HepG2 (cell line): ENCODE data around the gene UBAP2. TPM values are rescaled to one million over a fixed set of nuclear protein-coding genes. Genes with fewer than 3 reads are reported as not detected.

ENCODE experiments used
- ATAC-seq: fragments of 200-7000 bp; cut with Tn5 transposase; 3 replicates; pipeline ENCODE4 v1.9.1; 2020; ENCODE audit warnings: mild to moderate bottlenecking, moderate library complexity
- BruUV-seq: library from RNA; stranded (reverse); fragments of 400-500 nt; replicated peaks from 2 replicates; lab custom pipeline; 2021; lab: Mats Ljungman, UMichigan
- CTCF ChIA-PET: fragments of 300-600 bp; formaldehyde crosslinking; extraction: SDS; loops from one replicate; lab custom pipeline; 2021; ENCODE audit warnings: low total read pairs, inconsistent platforms, low intra/inter-chr PET ratio; lab: Yijun Ruan, JAX
- POLR2A ChIA-PET: fragments of 350-600 bp; sonication (Branson Sonifier 250); formaldehyde crosslinking; loops from one replicate; lab custom pipeline; 2020; ENCODE audit warnings: antibody characterized with exemption, inconsistent platforms; lab: Yijun Ruan, JAX
- DNase-seq: peaks from one replicate; pipeline ENCODE4 v3.0.0-alpha.2; 2015; ENCODE audit warnings: low spot score
- FAIRE-seq: peaks from 3 replicates; lab custom pipeline; 2011; peaks lifted over from hg19 to GRCh38; lab: Jason Lieb, UNC
- H2AFZ ChIP-seq: one replicate; pipeline ENCODE4 v1.6.1; 2011; ENCODE audit warnings: low read length, inconsistent platforms
- H3K27ac ChIP-seq: fragments of 300-600 bp; 3 replicates; pipeline ENCODE4 v1.8.0; 2011; ENCODE audit warnings: mixed run types, mild to moderate bottlenecking, mixed read lengths, low read length, inconsistent platforms; ENCODE audit not compliant: insufficient read depth; ENCODE audit errors: extremely low read length
- H3K27me3 ChIP-seq, 2 experiments: fragments of 200-600 bp in 1 of 2; 2 replicates in 1 of 2; 3 replicates in 1 of 2; pipeline versions ENCODE4 v1.6.0 to v1.8.0; 2011; ENCODE audit warnings: low read length in 2 of 2, mild to moderate bottlenecking in 2 of 2, moderate library complexity in 2 of 2, inconsistent platforms in 1 of 2; ENCODE audit not compliant: insufficient read depth in 2 of 2, control insufficient read depth in 1 of 2
- H3K36me3 ChIP-seq, 2 experiments: fragments of 200-600 bp in 1 of 2; replicated peaks in 1 of 2; 2 replicates in 1 of 2; 3 replicates in 1 of 2; pipeline versions ENCODE4 v1.5.1 to v1.8.0; 2011; ENCODE audit warnings: low read length in 2 of 2, inconsistent platforms in 1 of 2; ENCODE audit not compliant: insufficient read depth in 2 of 2, control insufficient read depth in 1 of 2
- H3K4me1 ChIP-seq: 2 replicates; pipeline ENCODE4 v1.5.1; 2012; ENCODE audit warnings: low read length, inconsistent platforms; ENCODE audit not compliant: insufficient read depth
- H3K4me2 ChIP-seq: 2 replicates; pipeline ENCODE4 v1.6.0; 2011; ENCODE audit warnings: low read depth, low read length, inconsistent platforms
- H3K4me3 ChIP-seq, 3 experiments: fragments of 200-600 bp in 1 of 3; sonication (generic), shearing (Covaris generic) in 1 of 3; replicated peaks in 1 of 3; 2 replicates each; pipeline ENCODE4 v1.5.1; 2011 to 2016; ENCODE audit warnings: low read length in 3 of 3, inconsistent platforms in 2 of 3, low read depth in 2 of 3, mild to moderate bottlenecking in 2 of 3, control low read depth in 1 of 3, mixed read lengths in 1 of 3; ENCODE audit not compliant: insufficient read depth in 1 of 3
- H3K79me2 ChIP-seq: one replicate; pipeline ENCODE4 v1.6.1; 2011; ENCODE audit warnings: low read length, inconsistent platforms; ENCODE audit not compliant: insufficient read depth
- H3K9ac ChIP-seq: 2 replicates; pipeline ENCODE4 v1.6.0; 2011; ENCODE audit warnings: mild to moderate bottlenecking, low read depth, low read length, inconsistent platforms; ENCODE audit not compliant: insufficient read depth
- H3K9me3 ChIP-seq: 2 replicates; pipeline ENCODE4 v1.5.1; 2012; ENCODE audit warnings: mild to moderate bottlenecking, low read length
- H4K20me1 ChIP-seq: 2 replicates; pipeline ENCODE4 v1.6.0; 2011; ENCODE audit warnings: inconsistent platforms, mild to moderate bottlenecking, low read length, moderate library complexity; ENCODE audit not compliant: insufficient read depth
- KDM1A ChIP-seq: IDR thresholded peaks from 2 replicates; pipeline ENCODE4 v1.6.1; 2016; ENCODE audit warnings: missing compliant biosample characterization
- KDM3A ChIP-seq: IDR thresholded peaks from 2 replicates; pipeline ENCODE4 v1.6.1; 2018; ENCODE audit warnings: low read depth, missing compliant biosample characterization
- KLF11 ChIP-seq: IDR thresholded peaks from 2 replicates; pipeline ENCODE4 v1.6.1; 2016; ENCODE audit warnings: missing compliant biosample characterization
- LRRFIP1 ChIP-seq: sonication (generic); formaldehyde crosslinking; conservative IDR thresholded peaks from 2 replicates; pipeline ENCODE4 v1.4.0; 2020; ENCODE audit warnings: missing genetic modification reagents
- MYNN ChIP-seq: sonication (generic); formaldehyde crosslinking; IDR thresholded peaks from 2 replicates; pipeline ENCODE4 v1.4.0; 2020; ENCODE audit warnings: mild to moderate bottlenecking, low read depth, missing genetic modification reagents
- NFE2L1 ChIP-seq: sonication (generic); formaldehyde crosslinking; IDR thresholded peaks from 2 replicates; pipeline ENCODE4 v1.4.0; 2020; ENCODE audit warnings: missing genetic modification reagents, mild to moderate bottlenecking, borderline replicate concordance
- POGK ChIP-seq: sonication (generic); formaldehyde crosslinking; conservative IDR thresholded peaks from 2 replicates; pipeline ENCODE4 v1.8.0; 2022; ENCODE audit warnings: mild to moderate bottlenecking, moderate library complexity, missing genetic modification reagents
- ZNF275 ChIP-seq: sonication (generic); formaldehyde crosslinking; IDR thresholded peaks from 2 replicates; pipeline ENCODE4 v1.8.0; 2022; ENCODE audit warnings: missing genetic modification reagents, mild to moderate bottlenecking, inconsistent platforms, borderline replicate concordance
- ZNF34 ChIP-seq: sonication (generic); formaldehyde crosslinking; IDR thresholded peaks from 2 replicates; pipeline ENCODE4 v1.4.0; 2020; ENCODE audit warnings: mild to moderate bottlenecking, missing genetic modification reagents, borderline replicate concordance
- ZNF546 ChIP-seq: sonication (generic); formaldehyde crosslinking; conservative IDR thresholded peaks from 2 replicates; pipeline ENCODE4 v1.8.1; 2023; ENCODE audit warnings: mild to moderate bottlenecking, missing genetic modification reagents
- WGBS: methylation state at CpG from one replicate; pipeline ENCODE4 v1.1.6; 2017; ENCODE audit warnings: low lambda C conversion rate; 5-methylcytosine and 5-hydroxymethylcytosine counted together
- in situ Hi-C: cut with HindIII; loops from 2 replicates; pipeline ENCODE4 v1.10.0; 2017; ENCODE audit warnings: low pct_unique_long_range_greater_than_20kb; ENCODE audit not compliant: extremely low pct_ligation_motif_present
- intact Hi-C: fragments of 100-400 bp; cut with micrococcal nuclease; formaldehyde crosslinking; loops from one replicate; pipeline ENCODE4 v1.10.0; 2022; ENCODE audit not compliant: unreplicated experiment
- polyA plus RNA-seq, 8 experiments: library from polyadenylated mRNA; depleted of rRNA in 3 of 8; stranded (reverse) in 7 of 8; unstranded in 1 of 8; fragments of >200 nt; fragmentation: Illumina TruSeq in 4 of 8; extraction: Trizol in 4 of 8; gene quantifications; 2 replicates each; pipeline versions ENCODE4 v1.2.1 to v1.2.3, GENCODE V29; 2011 to 2016; ENCODE audit warnings: low read depth in 4 of 8, missing spikeins in 1 of 8, mixed read lengths in 1 of 8; ENCODE audit not compliant: insufficient read depth in 1 of 8
- total RNA-seq, 5 experiments: library from RNA; depleted of rRNA; stranded (reverse); fragments of >200 nt; fragmentation: Illumina TruSeq; extraction: Trizol; gene quantifications; 2 replicates each; pipeline ENCODE4 v1.2.3, GENCODE V29; 2016; ENCODE audit warnings: low read depth in 1 of 5
- TF ChIP-seq, protein P1 (sequence below): sonication (generic); formaldehyde crosslinking; IDR thresholded peaks from 2 replicates; pipeline ENCODE4 v1.4.0; 2020; ENCODE audit warnings: missing genetic modification reagents, borderline replicate concordance
- TF ChIP-seq, protein P2 (sequence below): sonication (generic); formaldehyde crosslinking; IDR thresholded peaks from 2 replicates; pipeline ENCODE4 v1.4.0; 2020; ENCODE audit warnings: missing genetic modification reagents

The UBAP2 gene
- total and polyA plus RNA-seq, 2 of the 13 experiments (the other 11 are each of a cell fraction or from before 2014, with no cell fraction given), result 19.0 to 22.0 TPM

- BruUV-seq, result TSS peak; percentile 69
- peak; percentile 50 for FAIRE-seq
- TF ChIP-seq KDM1A (CRISPR knock-in tag) (no peak), LRRFIP1 (CRISPR knock-in tag) (no peak), ZNF546 (CRISPR knock-in tag) (no peak), ZNF275 (CRISPR knock-in tag) (no peak), KLF11 (CRISPR knock-in tag) (no peak), MYNN (CRISPR knock-in tag) (no peak), POGK (0 out of 2 replicates have a peak, but pooled peaks have one; percentile 31), ZNF34 (no peak), KDM3A (no peak), NFE2L1 (CRISPR knock-in tag) (no peak)
- TF ChIP-seq, protein P1, sequence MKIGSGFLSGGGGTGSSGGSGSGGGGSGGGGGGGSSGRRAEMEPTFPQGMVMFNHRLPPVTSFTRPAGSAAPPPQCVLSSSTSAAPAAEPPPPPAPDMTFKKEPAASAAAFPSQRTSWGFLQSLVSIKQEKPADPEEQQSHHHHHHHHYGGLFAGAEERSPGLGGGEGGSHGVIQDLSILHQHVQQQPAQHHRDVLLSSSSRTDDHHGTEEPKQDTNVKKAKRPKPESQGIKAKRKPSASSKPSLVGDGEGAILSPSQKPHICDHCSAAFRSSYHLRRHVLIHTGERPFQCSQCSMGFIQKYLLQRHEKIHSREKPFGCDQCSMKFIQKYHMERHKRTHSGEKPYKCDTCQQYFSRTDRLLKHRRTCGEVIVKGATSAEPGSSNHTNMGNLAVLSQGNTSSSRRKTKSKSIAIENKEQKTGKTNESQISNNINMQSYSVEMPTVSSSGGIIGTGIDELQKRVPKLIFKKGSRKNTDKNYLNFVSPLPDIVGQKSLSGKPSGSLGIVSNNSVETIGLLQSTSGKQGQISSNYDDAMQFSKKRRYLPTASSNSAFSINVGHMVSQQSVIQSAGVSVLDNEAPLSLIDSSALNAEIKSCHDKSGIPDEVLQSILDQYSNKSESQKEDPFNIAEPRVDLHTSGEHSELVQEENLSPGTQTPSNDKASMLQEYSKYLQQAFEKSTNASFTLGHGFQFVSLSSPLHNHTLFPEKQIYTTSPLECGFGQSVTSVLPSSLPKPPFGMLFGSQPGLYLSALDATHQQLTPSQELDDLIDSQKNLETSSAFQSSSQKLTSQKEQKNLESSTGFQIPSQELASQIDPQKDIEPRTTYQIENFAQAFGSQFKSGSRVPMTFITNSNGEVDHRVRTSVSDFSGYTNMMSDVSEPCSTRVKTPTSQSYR, result peak; percentile 36; the same call in 1 of the 2 replicates
- TF ChIP-seq, protein P2, sequence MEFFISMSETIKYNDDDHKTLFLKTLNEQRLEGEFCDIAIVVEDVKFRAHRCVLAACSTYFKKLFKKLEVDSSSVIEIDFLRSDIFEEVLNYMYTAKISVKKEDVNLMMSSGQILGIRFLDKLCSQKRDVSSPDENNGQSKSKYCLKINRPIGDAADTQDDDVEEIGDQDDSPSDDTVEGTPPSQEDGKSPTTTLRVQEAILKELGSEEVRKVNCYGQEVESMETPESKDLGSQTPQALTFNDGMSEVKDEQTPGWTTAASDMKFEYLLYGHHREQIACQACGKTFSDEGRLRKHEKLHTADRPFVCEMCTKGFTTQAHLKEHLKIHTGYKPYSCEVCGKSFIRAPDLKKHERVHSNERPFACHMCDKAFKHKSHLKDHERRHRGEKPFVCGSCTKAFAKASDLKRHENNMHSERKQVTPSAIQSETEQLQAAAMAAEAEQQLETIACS (CRISPR knock-in tag), result no peak
Measured at GRCh38 chr9:34047864-34048726, 592 bp downstream of the UBAP2 start.

More at GRCh38 chr9:34047864-34048726, 592 bp downstream of the UBAP2 start:
- peak overlapping the region; percentile 82 for H3K4me2 ChIP-seq
- in situ Hi-C loops (no loop called here), intact Hi-C loops (no loop called here)
- DNase-seq, result peak; percentile 29
- peak overlapping the region; percentile 97 for H3K9ac ChIP-seq
- H3K79me2 ChIP-seq, result peaks cover 52% of the 10 kb centered on the region
- under 1% methylated on average over 29 of the region's 29 CpGs for WGBS
- no peaks in the 10 kb centered on the region for H3K9me3 ChIP-seq
- no peaks in the 10 kb centered on the region; a peak in 1 of 5 replicates for H3K27me3 ChIP-seq
- ATAC-seq, result peak; percentile 57
- ChIA-PET POLR2A (interaction anchor here (0.7 to 3.7 kb wide), 17 partner anchors 10 to 333 kb away, joined by 3 to 63 read pairs (median 4); partner anchors contain the start of gene UBAP1), CTCF (no interaction called here)
- peaks cover 0 to under 1% of the 10 kb centered on the region in 2 experiments; a peak in 2 of 5 replicates for H3K36me3 ChIP-seq
- peaks cover 36% of the 10 kb centered on the region for H3K4me1 ChIP-seq
- H4K20me1 ChIP-seq, result peaks cover 5% of the 10 kb centered on the region; the same call in 1 of the 2 replicates
- no peak overlapping the region for H2AFZ ChIP-seq
- H3K27ac ChIP-seq, result peak overlapping the region; percentile 90
- peak overlapping the region; percentile 92 to 94 (median 94) for H3K4me3 ChIP-seq
